ENCODE measurements around the gene PCGF2.

Gene PCGF2

GRCh38 chr17:38702916-38703741 lies 45.0 kb downstream of the PCGF2 start:
- no peak for DNase-seq (ENCODE audit: low read depth)

- DNase-seq (ENCODE audit: low read depth): peak; percentile 82
Observed at GRCh38 chr17:38702166-38702915, 45.8 kb downstream of the PCGF2 start.

- peak; percentile 85 for DNase-seq (ENCODE audit: low read depth)
Observed at GRCh38 chr17:38701504-38702165, 46.5 kb downstream of the PCGF2 start.

GRCh38 chr17:38698760-38699159 lies 49.4 kb downstream of the PCGF2 start:
- no peak for DNase-seq (ENCODE audit: low read depth)

- no peak for DNase-seq (ENCODE audit: low read depth)
Observed at GRCh38 chr17:38697061-38697820, 50.9 kb downstream of the PCGF2 start.

GRCh38 chr17:38693700-38694329 lies 54.3 kb downstream of the PCGF2 start:
- DNase-seq (ENCODE audit: low read depth): no peak

GRCh38 chr17:38691154-38691553 lies 57.0 kb downstream of the PCGF2 start:
- no peak for DNase-seq (ENCODE audit: low read depth)

GRCh38 chr17:38690386-38690785 lies 57.8 kb downstream of the PCGF2 start:
- no peak for DNase-seq (ENCODE audit: low read depth)

- no peak for DNase-seq (ENCODE audit: low read depth)
Observed at GRCh38 chr17:38687286-38687685, 60.9 kb downstream of the PCGF2 start.

GRCh38 chr17:38685491-38685890 lies 62.6 kb downstream of the PCGF2 start:
- no peak for DNase-seq (ENCODE audit: low read depth)
